Loucy (cell line): ENCODE results near the gene NLRP10.

Experiments used
- H2AFZ ChIP-seq: fragments of 200-600 bp; sonication (generic); 2 replicates; pipeline ENCODE4 v1.6.0; 2016; ENCODE audit warnings: antibody characterized with exemption, mild to moderate bottlenecking, low read length, moderate library complexity
- H3F3A ChIP-seq: fragments of 200-600 bp; 2 replicates; pipeline ENCODE4 v1.6.0; 2016; ENCODE audit warnings: antibody characterized with exemption, low read depth, mild to moderate bottlenecking
- H3K27me3 ChIP-seq: fragments of 200-600 bp; sonication (generic); 2 replicates; pipeline ENCODE4 v1.6.1; 2014; ENCODE audit warnings: low read length, mild to moderate bottlenecking; ENCODE audit not compliant: insufficient read depth, poor library complexity, severe bottlenecking
- H3K36me3 ChIP-seq: fragments of 200-600 bp; sonication (generic); 2 replicates; pipeline ENCODE4 v1.6.1; 2016; ENCODE audit warnings: low read length; ENCODE audit not compliant: insufficient read depth
- H3K4me1 ChIP-seq: fragments of 200-600 bp; sonication (generic); 2 replicates; pipeline ENCODE4 v1.5.1; 2014; ENCODE audit warnings: low read length, mild to moderate bottlenecking; ENCODE audit not compliant: insufficient read depth, poor library complexity, severe bottlenecking
- H3K4me2 ChIP-seq: fragments of 200-600 bp; sonication (generic); 2 replicates; pipeline ENCODE4 v1.6.0; 2014; ENCODE audit warnings: antibody characterized with exemption, low read length, low read depth, mild to moderate bottlenecking; ENCODE audit not compliant: poor library complexity, severe bottlenecking
- H3K4me3 ChIP-seq: fragments of 200-600 bp; sonication (generic); 2 replicates; pipeline ENCODE4 v1.5.1; 2014; ENCODE audit warnings: low read length, mild to moderate bottlenecking, mixed read lengths; ENCODE audit not compliant: poor library complexity, severe bottlenecking
- H3K79me2 ChIP-seq: fragments of 200-600 bp; sonication (generic); 2 replicates; pipeline ENCODE4 v1.6.1; 2014; ENCODE audit warnings: low read length; ENCODE audit not compliant: insufficient read depth
- H3K9ac ChIP-seq: fragments of 200-600 bp; sonication (generic); 2 replicates; pipeline ENCODE4 v1.6.0; 2014; ENCODE audit warnings: mild to moderate bottlenecking, low read depth, low read length, moderate library complexity; ENCODE audit not compliant: poor library complexity, severe bottlenecking
- H3K9me2 ChIP-seq: fragments of 200-600 bp; sonication (generic); replicated peaks from 2 replicates; pipeline ENCODE4 v1.6.1; 2016; ENCODE audit warnings: low read depth, low read length, mixed read lengths
- H3K9me3 ChIP-seq: fragments of 200-600 bp; sonication (generic); 2 replicates; pipeline ENCODE4 v1.6.1; 2014; ENCODE audit warnings: mild to moderate bottlenecking, antibody characterized with exemption, low read length, low read depth; ENCODE audit not compliant: insufficient read depth
- H4K20me1 ChIP-seq: fragments of 200-600 bp; sonication (generic); 2 replicates; pipeline ENCODE4 v1.6.0; 2014; ENCODE audit warnings: antibody characterized with exemption, low read length, mild to moderate bottlenecking; ENCODE audit not compliant: insufficient read depth, poor library complexity, severe bottlenecking
- CTCF ChIP-seq: fragments of 200-600 bp; sonication (generic); conservative IDR thresholded peaks from 2 replicates; pipeline ENCODE4 v1.5.1; 2014; ENCODE audit warnings: mild to moderate bottlenecking, antibody characterized with exemption, low read length
- EZH2phosphoT487 ChIP-seq: fragments of 200-600 bp; IDR thresholded peaks from 2 replicates; pipeline ENCODE4 v1.6.1; 2018; ENCODE audit warnings: antibody characterized with exemption, mild to moderate bottlenecking, moderate library complexity, borderline replicate concordance

Gene NLRP10

GRCh38 chr11:7941608-7942007 is 23.6 kb downstream of the NLRP10 start, which contains the start of gene OR10A3:
TSS of gene OR10A3 (minus strand) at chr11:7941708. CDS start at chr11:7939520, 2,188 bp downstream.
- Histone ChIP-seq H2AFZ (no peak within 1 kb of the TSS), H3K79me2 (no peaks in the 10 kb centered on the region), H3K9me2 (no peaks in the 10 kb centered on the region), H3F3A (no peaks in the 10 kb centered on the region), H3K4me3 (no peak within 1 kb of the TSS), H3K4me1 (no peaks in the 10 kb centered on the region), H3K9me3 (peaks cover 12% of the 10 kb centered on the region; the same call in 1 of the 2 replicates), H3K4me2 (no peak within 1 kb of the TSS), H4K20me1 (no peaks in the 10 kb centered on the region), H3K36me3 (no peaks in the 10 kb centered on the region), H3K9ac (no peak within 1 kb of the TSS), H3K27me3 (no peaks in the 10 kb centered on the region)
- TF ChIP-seq EZH2phosphoT487, result no peak
- no peak for TF ChIP-seq CTCF

GRCh38 chr11:7941146-7941545 is 24.1 kb downstream of the NLRP10 start:
- no peaks in the 10 kb centered on the region for H3K27me3 ChIP-seq
- no peaks in the 10 kb centered on the region for H4K20me1 ChIP-seq
- H3K9me3 ChIP-seq, result peaks cover 12% of the 10 kb centered on the region; the same call in 1 of the 2 replicates

GRCh38 chr11:7936615-7937014 is 28.6 kb downstream of the NLRP10 start:
- Histone ChIP-seq H3K4me3 (no peak overlapping the region), H3K9me2 (no peaks in the 10 kb centered on the region), H3K4me2 (no peak overlapping the region), H3K79me2 (no peaks in the 10 kb centered on the region), H3K36me3 (no peaks in the 10 kb centered on the region), H3K9me3 (no peaks in the 10 kb centered on the region), H4K20me1 (no peaks in the 10 kb centered on the region), H3K9ac (no peak overlapping the region), H3F3A (no peaks in the 10 kb centered on the region), H3K27me3 (peaks cover 5% of the 10 kb centered on the region), H2AFZ (no peak overlapping the region), H3K4me1 (no peaks in the 10 kb centered on the region)
- TF ChIP-seq EZH2phosphoT487 (no peak), CTCF (no peak)

More at GRCh38 chr11:7941146-7941545, 24.1 kb downstream of the NLRP10 start:
- H3F3A ChIP-seq, result no peaks in the 10 kb centered on the region
- H2AFZ ChIP-seq, result no peak overlapping the region
- H3K36me3 ChIP-seq, result no peaks in the 10 kb centered on the region
- no peaks in the 10 kb centered on the region for H3K79me2 ChIP-seq
- H3K4me3 ChIP-seq, result no peak overlapping the region
- no peak overlapping the region for H3K4me2 ChIP-seq
- H3K9me2 ChIP-seq, result no peaks in the 10 kb centered on the region
- TF ChIP-seq EZH2phosphoT487 (no peak), CTCF (no peak)
- H3K9ac ChIP-seq, result no peak overlapping the region
- H3K4me1 ChIP-seq, result no peaks in the 10 kb centered on the region
